Measurements from ENCODE around the gene EDC4. TPM values are rescaled to one million over a fixed set of nuclear protein-coding genes. Genes with fewer than 3 reads are reported as not detected.

The EDC4 gene
- total and polyA plus RNA-seq, 2 of the 8 experiments (the other 6 are each of a cell fraction or from before 2014, with no cell fraction given), result 58.5 to 72.7 TPM

- no peak for TF ChIP-seq CHD7 (IDR thresholded peaks at IDR 0.05; ENCODE audit: insufficient replicate concordance, low read length)
- peak; percentile 56 to 81 for TF ChIP-seq POLR2A (IDR thresholded peaks at IDR 0.05; ENCODE audit: control extremely low read depth in 1 of 2, low read depth in 2 of 2, low read length in 2 of 2)
- TF ChIP-seq ASH2L (IDR thresholded peaks at IDR 0.05; ENCODE audit: low read length), result peak; percentile 40
- TF ChIP-seq MAX (IDR thresholded peaks at IDR 0.05), result no peak; the same call in 1 of the 2 replicates
- peak; percentile 62 for TF ChIP-seq ATF3 (IDR thresholded peaks at IDR 0.05; ENCODE audit: insufficient read depth, low read depth, low read length)
- no peak for TF ChIP-seq KDM1A (IDR thresholded peaks at IDR 0.05; ENCODE audit: borderline replicate concordance, low read length)
- TF ChIP-seq USF2 (IDR thresholded peaks at IDR 0.05; ENCODE audit: low read length), result no peak
- peak; percentile 85 for TF ChIP-seq TAF1 (IDR thresholded peaks at IDR 0.05; ENCODE audit: low read depth, low read length)
Observed at GRCh38 chr16:67892899-67893742, 20.3 kb downstream of the EDC4 start, which contains the start of gene PSKH1 (continued).

Data from H1 (cell line).